ENCODE results near the gene PNP. TPM values are rescaled to one million over a fixed set of nuclear protein-coding genes. Genes with fewer than 3 reads are reported as not detected.

PNP gene
- 116 and 286 TPM in 2 replicates for total RNA-seq

GRCh38 chr14:20469242-20469889 lies at the start of gene PNP:
PNP (plus strand) TSS chr14:20469406; CDS start chr14:20469525, 119 bp downstream.

GRCh38 chr14:20435582-20436362 lies 33.4 kb upstream of the PNP start, which contains the start of gene KLHL33:
KLHL33 (minus strand) TSS chr14:20436166; CDS start chr14:20435811, 355 bp downstream.

GRCh38 chr14:20454516-20455354 lies 14.5 kb upstream of the PNP start, which contains the start of the genes APEX1 and OSGEP:
APEX1 (plus strand) TSS chr14:20455226; CDS start chr14:20455646, 420 bp downstream.
OSGEP (minus strand) TSS chr14:20454812; CDS start chr14:20454683, 129 bp downstream.

GRCh38 chr14:20461225-20462141 lies 7.7 kb upstream of the PNP start, which contains the start of gene PIP4P1:
PIP4P1 (minus strand) TSS chr14:20461434; CDS start chr14:20461325, 109 bp downstream.

Other genes with a start within 250 kb of the PNP start
- not detected in 2 replicates for gene OR11H6, start 245.7 kb upstream of the PNP start, total RNA-seq
- not detected in 2 replicates for gene OR11H7, start 240.4 kb upstream of the PNP start, total RNA-seq
- not detected in 2 replicates for gene OR11H4, start 230.1 kb upstream of the PNP start, total RNA-seq
- 15.1 and 38.6 TPM in 2 replicates for gene TTC5, start 163.5 kb upstream of the PNP start, total RNA-seq
- gene CCNB1IP1, start 136.1 kb upstream of the PNP start, total RNA-seq: 19.3 and 27.8 TPM in 2 replicates
- 5.8 and 10.5 TPM in 2 replicates for gene PARP2, start 125.8 kb upstream of the PNP start, total RNA-seq
- gene TEP1, start 55.9 kb upstream of the PNP start, total RNA-seq: 15.2 and 50.6 TPM in 2 replicates
- gene KLHL33, start 33.2 kb upstream of the PNP start, total RNA-seq: under 0.01 TPM in 2 replicates
- gene OSGEP, start 14.6 kb upstream of the PNP start, total RNA-seq: 34.6 and 35.6 TPM in 2 replicates
- gene APEX1, start 14.2 kb upstream of the PNP start, total RNA-seq: 41.4 and 50.5 TPM in 2 replicates
- gene PIP4P1, start 8.0 kb upstream of the PNP start, total RNA-seq: 19.1 and 22.0 TPM in 2 replicates
- gene RNASE10, start 36.1 kb downstream of the PNP start, total RNA-seq: not detected in 2 replicates
- gene RNASE9, start 91.6 kb downstream of the PNP start, total RNA-seq: not detected in 2 replicates
- not detected in 2 replicates for gene RNASE11, start 118.6 kb downstream of the PNP start, total RNA-seq
- not detected in 2 replicates for gene RNASE12, start 122.0 kb downstream of the PNP start, total RNA-seq
- not detected in 2 replicates for gene OR6S1, start 172.3 kb downstream of the PNP start, total RNA-seq
- gene RNASE4, start 215.2 kb downstream of the PNP start, total RNA-seq: 4.0 and 9.3 TPM in 2 replicates
- 2.6 and 3.7 TPM in 2 replicates for gene ANG, start 219.4 kb downstream of the PNP start, total RNA-seq

Data from bladder microvascular endothelial cell (primary cell).